Smooth muscle cell (in vitro differentiated cells): ENCODE results near the gene NOC4L. TPM values are rescaled to one million over a fixed set of nuclear protein-coding genes. Genes with fewer than 3 reads are reported as not detected.

Experiments used
- DNase-seq: peaks from one replicate; lab custom pipeline; 2025; ENCODE audit not compliant: unreplicated experiment; lab: John Stamatoyannopoulos, UW
- H2AFZ ChIP-seq: fragments of 200-600 bp; sonication (generic); 2 replicates; pipeline ENCODE4 v1.6.0; 2016; ENCODE audit warnings: antibody characterized with exemption, low read depth, mild to moderate bottlenecking
- H3F3A ChIP-seq: fragments of 200-600 bp; sonication (generic); 2 replicates; pipeline ENCODE4 v1.6.0; 2017; ENCODE audit warnings: antibody characterized with exemption, low read depth
- H3K27ac ChIP-seq: fragments of 200-600 bp; sonication (generic); 2 replicates; pipeline ENCODE4 v1.5.1; 2016; ENCODE audit warnings: low read depth, mild to moderate bottlenecking
- H3K27me3 ChIP-seq: fragments of 200-600 bp; sonication (generic); 2 replicates; pipeline ENCODE4 v1.6.1; 2016; ENCODE audit warnings: low read depth, mild to moderate bottlenecking
- H3K36me3 ChIP-seq: fragments of 200-600 bp; sonication (generic); 2 replicates; pipeline ENCODE4 v1.5.1; 2016; ENCODE audit warnings: low read depth
- H3K4me1 ChIP-seq: fragments of 200-600 bp; sonication (generic); 2 replicates; pipeline ENCODE4 v1.5.1; 2016; ENCODE audit warnings: low read depth
- H3K4me2 ChIP-seq: fragments of 200-600 bp; sonication (generic); 2 replicates; pipeline ENCODE4 v1.6.0; 2016; ENCODE audit warnings: mild to moderate bottlenecking
- H3K4me3 ChIP-seq: fragments of 200-600 bp; sonication (generic); 2 replicates; pipeline ENCODE4 v1.5.1; 2016; ENCODE audit warnings: mild to moderate bottlenecking
- H3K79me2 ChIP-seq: fragments of 200-600 bp; sonication (generic); 2 replicates; pipeline ENCODE4 v1.6.0; 2016; ENCODE audit warnings: low read depth, mild to moderate bottlenecking
- H3K9ac ChIP-seq: fragments of 200-600 bp; sonication (generic); 2 replicates; pipeline ENCODE4 v1.6.0; 2016; ENCODE audit warnings: low read depth
- H3K9me3 ChIP-seq: fragments of 200-600 bp; sonication (generic); replicated peaks from 2 replicates; pipeline ENCODE4 v1.5.1; 2016; ENCODE audit warnings: low read depth
- H4K20me1 ChIP-seq: fragments of 200-600 bp; sonication (generic); 2 replicates; pipeline ENCODE4 v1.6.0; 2016; ENCODE audit warnings: low read depth
- WGBS: methylation state at CpG from one replicate; pipeline ENCODE4 v1.1.7; 2016; ENCODE audit warnings: low lambda C conversion rate; 5-methylcytosine and 5-hydroxymethylcytosine counted together
- polyA plus RNA-seq: library from polyadenylated mRNA; unstranded; fragments of >200 nt; fragmentation: Nextera tagmentation; extraction: Ambion mirVana; gene quantifications from 2 replicates; pipeline ENCODE4 v1.2.1, GENCODE V29; 2016
- total RNA-seq: library from RNA; depleted of rRNA; stranded (reverse); fragments of >200 nt; gene quantifications from 2 replicates; pipeline ENCODE4 v1.2.3, GENCODE V29; 2014
- TF ChIP-seq, protein P1 (sequence below): fragments of 200-600 bp; sonication (generic); IDR thresholded peaks from 2 replicates; pipeline ENCODE4 v1.5.1; 2017; ENCODE audit warnings: borderline replicate concordance, mild to moderate bottlenecking, antibody characterized with exemption; ENCODE audit not compliant: insufficient read depth, poor library complexity, severe bottlenecking

The NOC4L gene
- total and polyA plus RNA-seq, 2 experiments from 2014 or later = 9.8 to 39.9 TPM

DNA sequence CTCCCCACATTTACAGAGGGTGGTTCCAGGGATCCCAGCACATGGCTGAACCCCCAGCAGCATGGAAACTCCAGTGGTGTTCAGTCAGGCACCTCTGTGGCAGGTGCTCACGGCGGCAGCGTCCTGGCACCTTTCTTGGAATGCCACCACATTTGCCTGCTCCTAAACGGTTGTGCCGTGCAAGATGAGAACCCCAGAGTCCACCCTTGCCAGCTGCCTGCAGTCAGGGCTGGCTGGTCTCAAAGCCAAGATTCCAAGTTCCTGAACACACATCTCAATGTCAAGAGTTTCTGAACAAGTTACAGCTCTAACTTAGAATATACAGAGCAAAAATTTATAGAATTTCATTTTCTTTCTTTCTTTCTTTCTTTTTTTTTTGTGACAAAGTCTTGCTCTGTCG lies 38.8 kb upstream of the NOC4L start:
- 94% methylated on average over 6 of the region's 6 CpGs for WGBS
- no peaks in the 10 kb centered on the region for H3K36me3 ChIP-seq
- no peak for DNase-seq

DNA sequence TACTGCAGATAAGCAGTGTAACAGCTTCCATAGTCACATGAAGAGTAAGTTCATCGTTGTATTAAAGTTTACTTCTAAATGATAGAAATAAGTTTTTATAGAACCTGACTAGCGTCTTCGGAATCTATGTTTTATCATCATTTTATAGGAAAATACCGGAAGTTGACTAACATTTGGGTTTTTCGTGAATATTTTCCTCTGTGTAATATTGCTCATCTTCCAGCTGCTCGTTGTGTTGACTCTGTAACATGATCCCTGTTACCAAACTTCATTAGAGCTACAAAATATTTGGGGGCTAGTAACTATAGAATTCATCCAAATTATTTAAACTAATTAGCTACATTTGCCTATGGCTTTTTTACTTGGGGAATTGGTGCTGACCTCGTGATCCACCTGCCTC lies 37.3 kb upstream of the NOC4L start:
- H3K27ac ChIP-seq = no peak overlapping the region
- DNase-seq = no peak
- H3F3A ChIP-seq = no peaks in the 10 kb centered on the region
- no peaks in the 10 kb centered on the region for H3K4me1 ChIP-seq
- no peaks in the 10 kb centered on the region for H3K27me3 ChIP-seq
- H3K79me2 ChIP-seq = peaks cover 3% of the 10 kb centered on the region
- peaks cover 53% of the 10 kb centered on the region for H4K20me1 ChIP-seq
- H3K4me3 ChIP-seq = no peak overlapping the region
- no peaks in the 10 kb centered on the region for H3K36me3 ChIP-seq
- no peak overlapping the region for H3K9ac ChIP-seq
- no peaks in the 10 kb centered on the region for H3K9me3 ChIP-seq
- H3K4me2 ChIP-seq = no peak overlapping the region
- WGBS = 97% methylated on average over 7 of the region's 7 CpGs
- TF ChIP-seq, protein P1, sequence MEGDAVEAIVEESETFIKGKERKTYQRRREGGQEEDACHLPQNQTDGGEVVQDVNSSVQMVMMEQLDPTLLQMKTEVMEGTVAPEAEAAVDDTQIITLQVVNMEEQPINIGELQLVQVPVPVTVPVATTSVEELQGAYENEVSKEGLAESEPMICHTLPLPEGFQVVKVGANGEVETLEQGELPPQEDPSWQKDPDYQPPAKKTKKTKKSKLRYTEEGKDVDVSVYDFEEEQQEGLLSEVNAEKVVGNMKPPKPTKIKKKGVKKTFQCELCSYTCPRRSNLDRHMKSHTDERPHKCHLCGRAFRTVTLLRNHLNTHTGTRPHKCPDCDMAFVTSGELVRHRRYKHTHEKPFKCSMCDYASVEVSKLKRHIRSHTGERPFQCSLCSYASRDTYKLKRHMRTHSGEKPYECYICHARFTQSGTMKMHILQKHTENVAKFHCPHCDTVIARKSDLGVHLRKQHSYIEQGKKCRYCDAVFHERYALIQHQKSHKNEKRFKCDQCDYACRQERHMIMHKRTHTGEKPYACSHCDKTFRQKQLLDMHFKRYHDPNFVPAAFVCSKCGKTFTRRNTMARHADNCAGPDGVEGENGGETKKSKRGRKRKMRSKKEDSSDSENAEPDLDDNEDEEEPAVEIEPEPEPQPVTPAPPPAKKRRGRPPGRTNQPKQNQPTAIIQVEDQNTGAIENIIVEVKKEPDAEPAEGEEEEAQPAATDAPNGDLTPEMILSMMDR = no peak
- H2AFZ ChIP-seq = no peak overlapping the region

More for the DNA sequence above, 38.8 kb upstream of the NOC4L start:
- Histone ChIP-seq H3K27ac (no peak overlapping the region), H3K27me3 (no peaks in the 10 kb centered on the region), H4K20me1 (peaks cover 65% of the 10 kb centered on the region), H3K79me2 (peaks cover 3% of the 10 kb centered on the region), H3K4me1 (no peaks in the 10 kb centered on the region), H3K9me3 (no peaks in the 10 kb centered on the region), H3F3A (no peaks in the 10 kb centered on the region), H3K9ac (no peak overlapping the region), H2AFZ (no peak overlapping the region), H3K4me3 (no peak overlapping the region), H3K4me2 (no peak overlapping the region)
- TF ChIP-seq, protein P1 = no peak

- Histone ChIP-seq H3K27ac (no peak overlapping the region), H3K9me3 (no peaks in the 10 kb centered on the region), H3K27me3 (no peaks in the 10 kb centered on the region), H3K4me3 (no peak overlapping the region), H3K79me2 (peaks cover 3% of the 10 kb centered on the region), H2AFZ (no peak overlapping the region), H3F3A (no peaks in the 10 kb centered on the region), H4K20me1 (peaks cover 44% of the 10 kb centered on the region), H3K9ac (no peak overlapping the region), H3K4me1 (no peaks in the 10 kb centered on the region), H3K4me2 (no peak overlapping the region), H3K36me3 (no peaks in the 10 kb centered on the region)
- no peak for DNase-seq
- WGBS = 87% methylated on average over 16 of the region's 16 CpGs
- TF ChIP-seq, protein P1 = no peak
Observed at GRCh38 chr12:132108211-132108832, 35.9 kb upstream of the NOC4L start.

GRCh38 chr12:132109741-132110140 lies 34.5 kb upstream of the NOC4L start:
- Histone ChIP-seq H3K4me3 (no peak overlapping the region), H2AFZ (no peak overlapping the region), H3F3A (no peaks in the 10 kb centered on the region), H3K79me2 (peaks cover 3% of the 10 kb centered on the region), H3K27me3 (no peaks in the 10 kb centered on the region), H3K9ac (no peak overlapping the region), H3K36me3 (no peaks in the 10 kb centered on the region), H3K4me2 (no peak overlapping the region), H3K9me3 (no peaks in the 10 kb centered on the region), H3K27ac (no peak overlapping the region), H3K4me1 (no peaks in the 10 kb centered on the region), H4K20me1 (peaks cover 38% of the 10 kb centered on the region)
- TF ChIP-seq, protein P1 = no peak
- no peak for DNase-seq
- 97% methylated on average over 8 of the region's 8 CpGs for WGBS
